OCI-LY7 (cell line): Measurements from ENCODE around the gene IQCC.

Experiments
- CTCF ChIP-seq: fragments of 200-600 bp; sonication (generic); conservative IDR thresholded peaks from 2 replicates; pipeline ENCODE4 v1.5.1; 2014; ENCODE audit warnings: mild to moderate bottlenecking, antibody characterized with exemption, low read length, moderate library complexity, mixed read lengths
- EZH2phosphoT487 ChIP-seq: fragments of 200-600 bp; sonication (generic); IDR thresholded peaks from 2 replicates; pipeline ENCODE4 v1.6.1; 2018; ENCODE audit warnings: low read depth, borderline replicate concordance, mild to moderate bottlenecking, mixed run types, antibody characterized with exemption, low read length, moderate library complexity, mixed read lengths

GRCh38 chr1:32205401-32206370, at the start of gene IQCC:
- TF ChIP-seq EZH2phosphoT487 (no peak), CTCF (no peak)
